ENCODE results near the gene ZBTB25. TPM values are rescaled to one million over a fixed set of nuclear protein-coding genes. Genes with fewer than 3 reads are reported as not detected.

Gene ZBTB25
- total and polyA plus RNA-seq, 10 of the 15 experiments (the other 5 are each of a cell fraction or from before 2014, with no cell fraction given): 4.1 to 33.9 (median 9.7) TPM

- TF ChIP-seq SIN3A (IDR thresholded peaks at IDR 0.05; ENCODE audit: low read depth, low read length) (no peak), RAD51 (IDR thresholded peaks at IDR 0.05) (no peak)
- TF ChIP-seq, protein P1, sequence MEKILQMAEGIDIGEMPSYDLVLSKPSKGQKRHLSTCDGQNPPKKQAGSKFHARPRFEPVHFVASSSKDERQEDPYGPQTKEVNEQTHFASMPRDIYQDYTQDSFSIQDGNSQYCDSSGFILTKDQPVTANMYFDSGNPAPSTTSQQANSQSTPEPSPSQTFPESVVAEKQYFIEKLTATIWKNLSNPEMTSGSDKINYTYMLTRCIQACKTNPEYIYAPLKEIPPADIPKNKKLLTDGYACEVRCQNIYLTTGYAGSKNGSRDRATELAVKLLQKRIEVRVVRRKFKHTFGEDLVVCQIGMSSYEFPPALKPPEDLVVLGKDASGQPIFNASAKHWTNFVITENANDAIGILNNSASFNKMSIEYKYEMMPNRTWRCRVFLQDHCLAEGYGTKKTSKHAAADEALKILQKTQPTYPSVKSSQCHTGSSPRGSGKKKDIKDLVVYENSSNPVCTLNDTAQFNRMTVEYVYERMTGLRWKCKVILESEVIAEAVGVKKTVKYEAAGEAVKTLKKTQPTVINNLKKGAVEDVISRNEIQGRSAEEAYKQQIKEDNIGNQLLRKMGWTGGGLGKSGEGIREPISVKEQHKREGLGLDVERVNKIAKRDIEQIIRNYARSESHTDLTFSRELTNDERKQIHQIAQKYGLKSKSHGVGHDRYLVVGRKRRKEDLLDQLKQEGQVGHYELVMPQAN (conservative IDR thresholded peaks at IDR 0.05): no peak
Observed at GRCh38 chr14:64531567-64531966, 27.9 kb upstream of the ZBTB25 start (continued).

- CTCF ChIA-PET: interaction anchor here (1.0 to 3.5 kb wide), 4 partner anchors 9 to 147 kb away, joined by 3 to 10 read pairs (median 3); no protein-coding TSS in a partner anchor
- RAD21 ChIA-PET (ENCODE audit: unreplicated experiment): no interaction called here
- no peaks in the 10 kb centered on the region for H4K20me1 ChIP-seq (ENCODE audit: control insufficient read depth, insufficient read depth)
- H3K27me3 ChIP-seq (replicated peaks in 1 of 2; ENCODE audit: control insufficient read depth in 2 of 2, insufficient read depth in 2 of 2, low read length in 1 of 2): no peaks in the 10 kb centered on the region
- peaks cover 6 to 26% of the 10 kb centered on the region in 2 experiments for H3K36me3 ChIP-seq (ENCODE audit: control insufficient read depth in 2 of 2, insufficient read depth in 2 of 2, low read length in 1 of 2)
- H3K4me3 ChIP-seq: no peak overlapping the region
- DNase-seq (ENCODE audit: low read depth, low spot score) (no peak), FAIRE-seq (no peak), ATAC-seq (no peak)
- POLR2A ChIA-PET: no interaction called here
- H3K9me3 ChIP-seq (replicated peaks; ENCODE audit: control insufficient read depth, insufficient read depth, low read length): no peaks in the 10 kb centered on the region
- H3K79me2 ChIP-seq (ENCODE audit: control insufficient read depth, insufficient read depth, low read length): peaks cover 23% of the 10 kb centered on the region
- intact Hi-C loops (cut with micrococcal nuclease; ENCODE audit: unreplicated experiment): no loop called here
- H3K4me1 ChIP-seq (ENCODE audit: control insufficient read depth, insufficient read depth, low read length): no peaks in the 10 kb centered on the region
- H3K27ac ChIP-seq (ENCODE audit: control insufficient read depth, insufficient read depth): no peak overlapping the region
- no peak overlapping the region for H2AFZ ChIP-seq (ENCODE audit: control insufficient read depth, low read depth, low read length)
- H3K9ac ChIP-seq (ENCODE audit: control insufficient read depth, insufficient read depth, low read length): no peak overlapping the region
- BruUV-seq (replicated peaks): no TSS peak
- no peak overlapping the region for H3K4me2 ChIP-seq (ENCODE audit: control insufficient read depth, insufficient read depth)
- SMC1A ChIA-PET (ENCODE audit: uncharacterized antibody, unreplicated experiment): interaction anchor here (2.5 to 2.8 kb wide), 2 partner anchors 13 to 181 kb away, joined by 7 to 14 read pairs; no protein-coding TSS in a partner anchor
- in situ Hi-C loops (cut with MboI): no loop called here
- WGBS (ENCODE audit: insufficient coverage, insufficient replicate concordance, low lambda C conversion rate, missing lambda C conversion rate): 72% methylated on average over 2 of the region's 2 CpGs
- TF ChIP-seq TAF1 (IDR thresholded peaks at IDR 0.05; ENCODE audit: borderline replicate concordance, low read depth, low read length) (no peak), CTCF (IDR thresholded peaks at IDR 0.05 in 2 of 3, conservative IDR thresholded peaks at IDR 0.05 in 1 of 3; ENCODE audit: control insufficient read depth in 2 of 3, extremely low read depth in 1 of 3, insufficient read depth in 1 of 3, low read depth in 3 of 3, low read length in 3 of 3) (no peak), STAT1 (conservative IDR thresholded peaks at IDR 0.05) (no peak), SMC3 (IDR thresholded peaks at IDR 0.05; ENCODE audit: borderline replicate concordance, low read length) (no peak), EP300 (IDR thresholded peaks at IDR 0.05; ENCODE audit: borderline replicate concordance in 1 of 2, control insufficient read depth in 1 of 2, low read depth in 2 of 2, low read length in 2 of 2) (no peak), BMI1 (IDR thresholded peaks at IDR 0.05; ENCODE audit: borderline replicate concordance) (no peak), NFYB (IDR thresholded peaks at IDR 0.05; ENCODE audit: insufficient read depth, low read depth, low read length) (no peak), JUNB (IDR thresholded peaks at IDR 0.05) (no peak), ZNF207 (IDR thresholded peaks at IDR 0.05; ENCODE audit: borderline replicate concordance) (no peak), MXI1 (IDR thresholded peaks at IDR 0.05; ENCODE audit: low read depth, low read length) (no peak), SMARCA5 (IDR thresholded peaks at IDR 0.05) (no peak), RBBP5 (conservative IDR thresholded peaks at IDR 0.05) (no peak), IKZF1 (conservative IDR thresholded peaks at IDR 0.05) (no peak)
- TF ChIP-seq, protein P2, sequence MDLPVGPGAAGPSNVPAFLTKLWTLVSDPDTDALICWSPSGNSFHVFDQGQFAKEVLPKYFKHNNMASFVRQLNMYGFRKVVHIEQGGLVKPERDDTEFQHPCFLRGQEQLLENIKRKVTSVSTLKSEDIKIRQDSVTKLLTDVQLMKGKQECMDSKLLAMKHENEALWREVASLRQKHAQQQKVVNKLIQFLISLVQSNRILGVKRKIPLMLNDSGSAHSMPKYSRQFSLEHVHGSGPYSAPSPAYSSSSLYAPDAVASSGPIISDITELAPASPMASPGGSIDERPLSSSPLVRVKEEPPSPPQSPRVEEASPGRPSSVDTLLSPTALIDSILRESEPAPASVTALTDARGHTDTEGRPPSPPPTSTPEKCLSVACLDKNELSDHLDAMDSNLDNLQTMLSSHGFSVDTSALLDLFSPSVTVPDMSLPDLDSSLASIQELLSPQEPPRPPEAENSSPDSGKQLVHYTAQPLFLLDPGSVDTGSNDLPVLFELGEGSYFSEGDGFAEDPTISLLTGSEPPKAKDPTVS (IDR thresholded peaks at IDR 0.05; ENCODE audit: low read depth, low read length): no peak
- TF ChIP-seq, protein P3, sequence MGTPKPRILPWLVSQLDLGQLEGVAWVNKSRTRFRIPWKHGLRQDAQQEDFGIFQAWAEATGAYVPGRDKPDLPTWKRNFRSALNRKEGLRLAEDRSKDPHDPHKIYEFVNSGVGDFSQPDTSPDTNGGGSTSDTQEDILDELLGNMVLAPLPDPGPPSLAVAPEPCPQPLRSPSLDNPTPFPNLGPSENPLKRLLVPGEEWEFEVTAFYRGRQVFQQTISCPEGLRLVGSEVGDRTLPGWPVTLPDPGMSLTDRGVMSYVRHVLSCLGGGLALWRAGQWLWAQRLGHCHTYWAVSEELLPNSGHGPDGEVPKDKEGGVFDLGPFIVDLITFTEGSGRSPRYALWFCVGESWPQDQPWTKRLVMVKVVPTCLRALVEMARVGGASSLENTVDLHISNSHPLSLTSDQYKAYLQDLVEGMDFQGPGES (IDR thresholded peaks at IDR 0.05): no peak
Observed at GRCh38 chr14:64525354-64525753, 21.7 kb upstream of the ZBTB25 start.

All from GM12878 (cell line).